ENCODE results near the gene FBXO11.
"Not testable (repeated sequence)": the region's sequence is repeated elsewhere in the genome, so short reads cannot be mapped to it uniquely, and the experiment has no call there.

FBXO11 gene

GRCh38 chr2:47853067-47853777, 53.1 kb downstream of the FBXO11 start:
- H3K4me3 Mint-ChIP-seq; DNase-seq; H3K9me3 Mint-ChIP-seq; H3K27me3 Mint-ChIP-seq; H3K27ac Mint-ChIP-seq; ATAC-seq (replicated peaks): not testable (repeated sequence)
- H3K36me3 Mint-ChIP-seq (ENCODE audit: insufficient read depth) = peaks cover 12% of the 10 kb centered on the region
- peaks cover 36 to 63% of the 10 kb centered on the region in 2 donors for H3K4me1 Mint-ChIP-seq (ENCODE audit: low read depth in 2 of 2)

GRCh38 chr2:47850198-47850597, 56.1 kb downstream of the FBXO11 start:
- no peak for ATAC-seq (replicated peaks)
- H3K9me3 Mint-ChIP-seq = no peaks in the 10 kb centered on the region
- H3K4me1 Mint-ChIP-seq (ENCODE audit: low read depth in 2 of 2) = peaks cover 26 to 49% of the 10 kb centered on the region in 2 donors
- H3K27me3 Mint-ChIP-seq = no peaks in the 10 kb centered on the region
- no peak for DNase-seq
- H3K27ac Mint-ChIP-seq = peak overlapping the region in 1 of 2 donors; percentile 23
- peaks cover 17% of the 10 kb centered on the region for H3K36me3 Mint-ChIP-seq (ENCODE audit: insufficient read depth)
- H3K4me3 Mint-ChIP-seq = no peak overlapping the region

DNA sequence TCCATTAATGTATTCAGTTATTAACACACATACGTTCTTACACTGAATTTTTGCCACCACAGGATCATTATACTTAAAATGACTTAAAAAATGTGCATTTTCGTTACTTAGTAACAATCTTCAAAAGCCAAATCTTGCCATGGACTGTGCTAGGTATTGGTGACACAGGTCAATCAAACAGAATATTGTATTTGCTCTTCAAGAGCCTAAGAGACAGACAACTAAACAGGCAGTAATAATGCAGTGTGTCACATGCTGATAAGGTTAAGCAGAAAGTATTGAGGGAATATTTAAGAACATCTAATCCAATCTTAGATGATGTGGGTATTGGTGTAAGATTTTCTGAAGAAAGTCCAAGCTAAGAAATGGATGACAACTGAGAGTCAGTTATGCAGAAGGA, 56.9 kb downstream of the FBXO11 start:
- H3K9me3 Mint-ChIP-seq = no peaks in the 10 kb centered on the region
- no peak for ATAC-seq (replicated peaks)
- peaks cover 32 to 57% of the 10 kb centered on the region in 2 donors for H3K4me1 Mint-ChIP-seq (ENCODE audit: low read depth in 2 of 2)

GRCh38 chr2:47844162-47844561, 62.1 kb downstream of the FBXO11 start:
- Mint-ChIP-seq H3K36me3 (ENCODE audit: insufficient read depth) (peaks cover 26% of the 10 kb centered on the region), H3K4me1 (ENCODE audit: low read depth in 2 of 2) (peaks cover 23 to 47% of the 10 kb centered on the region in 2 donors), H3K4me3 (no peak overlapping the region), H3K27me3 (no peaks in the 10 kb centered on the region), H3K27ac (peak overlapping the region; percentile 81 to 84), H3K9me3 (no peaks in the 10 kb centered on the region)
- DNase-seq (no peak), ATAC-seq (replicated peaks) (no peak)

More for the DNA sequence above, 56.9 kb downstream of the FBXO11 start:
- Mint-ChIP-seq H3K27ac (peak overlapping the region in 1 of 2 donors; percentile 23), H3K4me3 (peak overlapping the region in 1 of 2 donors; percentile 8), H3K36me3 (ENCODE audit: insufficient read depth) (peaks cover 22% of the 10 kb centered on the region), H3K27me3 (no peaks in the 10 kb centered on the region)
- DNase-seq = no peak

DNA sequence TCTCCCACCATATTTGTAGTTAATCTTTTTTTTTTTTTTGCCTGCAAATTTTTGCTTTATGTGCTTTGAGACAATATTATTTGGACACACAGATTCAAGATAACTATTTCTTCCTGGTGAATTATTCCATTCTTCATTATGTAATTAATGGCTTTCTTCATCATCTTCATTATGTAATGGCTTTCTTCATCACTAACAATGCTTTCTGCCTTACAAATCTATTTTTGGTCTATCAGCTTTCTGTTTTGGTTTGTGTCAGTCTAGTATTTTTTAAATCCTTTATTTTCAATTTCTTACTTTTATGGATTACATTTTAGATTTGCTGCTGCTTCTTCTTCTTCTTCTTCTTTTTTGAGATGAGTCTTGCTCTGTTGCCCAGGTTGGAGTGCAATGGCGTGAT, 62.9 kb downstream of the FBXO11 start:
- Mint-ChIP-seq H3K9me3 (no peaks in the 10 kb centered on the region), H3K27me3 (no peaks in the 10 kb centered on the region), H3K4me3 (no peak overlapping the region), H3K27ac (peak overlapping the region in 1 of 2 donors; percentile 81), H3K36me3 (ENCODE audit: insufficient read depth) (peaks cover 34% of the 10 kb centered on the region), H3K4me1 (ENCODE audit: low read depth in 2 of 2) (peaks cover 23 to 51% of the 10 kb centered on the region in 2 donors)
- DNase-seq (no peak), ATAC-seq (replicated peaks) (no peak)

DNA sequence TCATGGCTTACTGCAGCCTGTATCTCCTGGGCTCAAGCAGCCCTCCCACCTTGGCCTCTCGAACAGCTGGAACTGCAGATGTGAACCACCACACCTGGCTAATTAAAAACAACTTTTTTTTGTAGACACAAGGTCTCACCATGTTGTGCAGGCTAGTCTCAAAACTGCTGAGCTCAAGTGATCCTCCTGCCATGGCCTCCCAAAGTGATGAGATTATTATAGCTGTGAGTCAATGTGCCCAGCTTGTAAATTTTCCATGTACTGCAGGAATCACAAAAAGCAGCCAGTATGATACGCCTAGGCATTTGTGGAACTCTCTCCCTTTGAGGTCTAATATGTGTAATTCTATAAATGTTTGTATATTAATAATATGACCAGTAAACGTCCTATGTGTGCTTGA, 63.5 kb downstream of the FBXO11 start:
- Mint-ChIP-seq H3K4me1 (ENCODE audit: low read depth in 2 of 2) (peaks cover 21 to 47% of the 10 kb centered on the region in 2 donors), H3K27me3 (no peaks in the 10 kb centered on the region), H3K9me3 (no peaks in the 10 kb centered on the region), H3K36me3 (ENCODE audit: insufficient read depth) (peaks cover 39% of the 10 kb centered on the region), H3K4me3 (no peak overlapping the region), H3K27ac (no peak overlapping the region)
- no peak for DNase-seq
- ATAC-seq (replicated peaks) = no peak

- Mint-ChIP-seq H3K4me1 (ENCODE audit: low read depth in 2 of 2) (peaks cover 4 to 22% of the 10 kb centered on the region in 2 donors), H3K36me3 (ENCODE audit: insufficient read depth) (peaks cover 64% of the 10 kb centered on the region), H3K27me3 (no peaks in the 10 kb centered on the region), H3K27ac (peak overlapping the region; percentile 10 to 69), H3K9me3 (no peaks in the 10 kb centered on the region), H3K4me3 (no peak overlapping the region)
- ATAC-seq (replicated peaks) (no peak), DNase-seq (no peak)
These were observed 67.6 kb downstream of the FBXO11 start for GRCh38 chr2:47838686-47839085.

- Mint-ChIP-seq H3K36me3 (ENCODE audit: insufficient read depth) (peaks cover 65% of the 10 kb centered on the region), H3K4me3 (no peak overlapping the region), H3K4me1 (ENCODE audit: low read depth in 2 of 2) (peaks cover 2 to 18% of the 10 kb centered on the region in 2 donors), H3K27ac (peak overlapping the region in 1 of 2 donors; percentile 69), H3K9me3 (no peaks in the 10 kb centered on the region), H3K27me3 (no peaks in the 10 kb centered on the region)
- DNase-seq = no peak
- ATAC-seq (replicated peaks) = no peak
These were observed 68.0 kb downstream of the FBXO11 start for GRCh38 chr2:47838249-47838648.

DNA sequence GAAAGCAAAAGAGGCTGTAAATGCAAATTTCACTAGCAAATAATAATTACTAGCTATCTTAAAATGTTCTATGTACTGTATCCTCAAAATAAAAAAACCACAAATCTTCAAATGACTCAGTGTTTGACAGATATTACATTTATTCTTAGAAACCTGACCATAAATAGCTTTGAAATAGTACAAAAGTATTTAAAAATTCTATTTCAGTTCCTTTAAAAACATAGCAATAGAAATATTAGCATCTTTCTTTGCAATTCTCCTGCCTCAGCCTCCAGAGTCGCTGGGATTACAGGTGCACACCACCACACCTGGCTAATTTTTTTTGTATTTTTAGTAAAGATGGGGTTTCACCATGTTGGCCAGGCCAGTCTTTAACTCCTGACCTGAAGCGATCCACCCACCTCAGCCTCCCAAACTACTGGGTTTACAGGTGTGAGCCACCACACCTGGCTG, 72.8 kb downstream of the FBXO11 start:
- H3K27me3 Mint-ChIP-seq = no peaks in the 10 kb centered on the region
- H3K27ac Mint-ChIP-seq = no peak overlapping the region
- H3K4me1 Mint-ChIP-seq (ENCODE audit: low read depth in 2 of 2) = peaks cover 0 to under 1% of the 10 kb centered on the region in 2 donors
- no peak overlapping the region for H3K4me3 Mint-ChIP-seq
- H3K36me3 Mint-ChIP-seq (ENCODE audit: insufficient read depth) = peaks cover 85% of the 10 kb centered on the region
- no peak for DNase-seq
- H3K9me3 Mint-ChIP-seq = no peaks in the 10 kb centered on the region
- ATAC-seq (replicated peaks) = no peak

DNA sequence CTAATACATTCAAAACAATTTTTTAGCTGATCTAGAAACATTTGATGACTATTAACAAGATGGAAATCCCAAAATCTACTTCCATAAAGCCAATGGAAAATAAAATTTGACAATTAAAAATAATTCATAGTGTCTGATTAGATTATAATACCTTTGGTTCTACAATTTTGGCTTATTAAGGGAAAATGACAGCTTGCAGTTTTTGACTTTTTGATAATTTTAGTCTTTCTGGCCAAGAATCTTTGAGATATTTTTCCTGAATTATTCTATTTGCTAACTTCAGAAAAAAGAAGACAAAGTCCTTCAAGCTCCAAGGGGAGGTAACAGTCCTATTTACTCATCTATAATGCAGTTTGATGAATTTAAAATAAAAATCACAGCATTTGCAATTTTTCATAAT, 83.8 kb downstream of the FBXO11 start:
- no peaks in the 10 kb centered on the region for H3K9me3 Mint-ChIP-seq
- no peak for ATAC-seq (replicated peaks)
- no peak overlapping the region for H3K27ac Mint-ChIP-seq
- H3K27me3 Mint-ChIP-seq = no peaks in the 10 kb centered on the region
- H3K4me3 Mint-ChIP-seq = no peak overlapping the region
- no peak for DNase-seq
- H3K36me3 Mint-ChIP-seq (ENCODE audit: insufficient read depth) = peaks cover 82% of the 10 kb centered on the region
- peaks cover 0 to 4% of the 10 kb centered on the region in 2 donors for H3K4me1 Mint-ChIP-seq (ENCODE audit: low read depth in 2 of 2)

- no peaks in the 10 kb centered on the region for H3K27me3 Mint-ChIP-seq
- peaks cover 81% of the 10 kb centered on the region for H3K36me3 Mint-ChIP-seq (ENCODE audit: insufficient read depth)
- no peak for DNase-seq
- no peaks in the 10 kb centered on the region for H3K9me3 Mint-ChIP-seq
- no peak for ATAC-seq (replicated peaks)
- no peak overlapping the region for H3K4me3 Mint-ChIP-seq
- no peak overlapping the region for H3K27ac Mint-ChIP-seq
- peaks cover 0 to 3% of the 10 kb centered on the region in 2 donors for H3K4me1 Mint-ChIP-seq (ENCODE audit: low read depth in 2 of 2)
These were observed 86.5 kb downstream of the FBXO11 start for GRCh38 chr2:47819834-47820233.

DNA sequence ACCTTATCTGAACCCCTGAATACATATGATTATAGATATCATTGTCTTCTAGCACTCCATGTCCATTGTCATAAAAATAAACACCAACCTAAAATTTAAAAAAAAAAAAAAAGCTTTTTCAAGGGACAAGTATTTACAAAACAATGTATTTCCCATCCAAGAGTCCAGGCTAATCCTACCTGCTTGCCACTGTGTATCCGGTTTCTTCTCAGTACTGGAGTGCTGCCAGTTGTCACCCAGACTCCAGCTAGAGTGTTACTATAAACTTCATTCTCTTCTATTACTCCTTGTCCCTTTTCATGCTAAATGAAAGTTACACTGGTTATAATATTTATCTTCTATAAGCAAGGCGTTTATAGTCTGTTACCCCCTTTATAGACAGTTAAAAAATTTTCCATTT, 87.5 kb downstream of the FBXO11 start:
- Mint-ChIP-seq H3K27me3 (no peaks in the 10 kb centered on the region), H3K27ac (no peak overlapping the region), H3K9me3 (no peaks in the 10 kb centered on the region), H3K36me3 (ENCODE audit: insufficient read depth) (peaks cover 82% of the 10 kb centered on the region), H3K4me3 (no peak overlapping the region), H3K4me1 (ENCODE audit: low read depth in 2 of 2) (peaks cover 0 to 4% of the 10 kb centered on the region in 2 donors)
- DNase-seq (no peak), ATAC-seq (replicated peaks) (no peak)

GRCh38 chr2:47815764-47816163, 90.5 kb downstream of the FBXO11 start:
- Mint-ChIP-seq H3K9me3 (no peaks in the 10 kb centered on the region), H3K4me1 (ENCODE audit: low read depth in 2 of 2) (peaks cover 0 to 4% of the 10 kb centered on the region in 2 donors), H3K36me3 (ENCODE audit: insufficient read depth) (peaks cover 79% of the 10 kb centered on the region), H3K27me3 (no peaks in the 10 kb centered on the region), H3K4me3 (no peak overlapping the region), H3K27ac (peak overlapping the region in 1 of 2 donors; percentile 60)
- ATAC-seq (replicated peaks) (no peak), DNase-seq (no peak)

GRCh38 chr2:47811668-47812067, 94.6 kb downstream of the FBXO11 start:
- DNase-seq (no peak), ATAC-seq (replicated peaks) (no peak)
- no peaks in the 10 kb centered on the region for H3K9me3 Mint-ChIP-seq
- no peak overlapping the region for H3K4me3 Mint-ChIP-seq
- peaks cover 82% of the 10 kb centered on the region for H3K36me3 Mint-ChIP-seq (ENCODE audit: insufficient read depth)
- H3K27ac Mint-ChIP-seq = peak overlapping the region; percentile 21 to 38
- H3K4me1 Mint-ChIP-seq (ENCODE audit: low read depth in 2 of 2) = peaks cover 0 to 4% of the 10 kb centered on the region in 2 donors
- no peaks in the 10 kb centered on the region for H3K27me3 Mint-ChIP-seq
